GM10248 (cell line): ENCODE measurements around the gene RGS21.

Experiments used
- CTCF ChIA-PET: fragments of 300-600 bp; sonication (Branson Sonifier 250); formaldehyde crosslinking; extraction: SDS; loops from one replicate; lab custom pipeline; 2021; ENCODE audit warnings: antibody characterized with exemption; lab: Yijun Ruan, JAX
- POLR2A ChIA-PET: fragments of 350-650 bp; sonication (Branson Sonifier 250); formaldehyde crosslinking; extraction: SDS; loops from one replicate; lab custom pipeline; 2020; ENCODE audit warnings: antibody characterized with exemption; lab: Yijun Ruan, JAX
- DNase-seq: peaks from one replicate; pipeline ENCODE4 v3.0.0; 2012; ENCODE audit errors: extremely low spot score
- TF ChIP-seq, protein P1 (sequence below): IDR thresholded peaks from 2 replicates; pipeline ENCODE4 v1.5.1; 2012; ENCODE audit warnings: mild to moderate bottlenecking, low read depth; ENCODE audit errors: extremely low read depth, missing control alignments, control extremely low read depth

RGS21 gene

GRCh38 chr1:192386051-192386650, 69.4 kb downstream of the RGS21 start:
- no peak for DNase-seq
- POLR2A ChIA-PET: no interaction called here
- CTCF ChIA-PET: no interaction called here
- TF ChIP-seq, protein P1, sequence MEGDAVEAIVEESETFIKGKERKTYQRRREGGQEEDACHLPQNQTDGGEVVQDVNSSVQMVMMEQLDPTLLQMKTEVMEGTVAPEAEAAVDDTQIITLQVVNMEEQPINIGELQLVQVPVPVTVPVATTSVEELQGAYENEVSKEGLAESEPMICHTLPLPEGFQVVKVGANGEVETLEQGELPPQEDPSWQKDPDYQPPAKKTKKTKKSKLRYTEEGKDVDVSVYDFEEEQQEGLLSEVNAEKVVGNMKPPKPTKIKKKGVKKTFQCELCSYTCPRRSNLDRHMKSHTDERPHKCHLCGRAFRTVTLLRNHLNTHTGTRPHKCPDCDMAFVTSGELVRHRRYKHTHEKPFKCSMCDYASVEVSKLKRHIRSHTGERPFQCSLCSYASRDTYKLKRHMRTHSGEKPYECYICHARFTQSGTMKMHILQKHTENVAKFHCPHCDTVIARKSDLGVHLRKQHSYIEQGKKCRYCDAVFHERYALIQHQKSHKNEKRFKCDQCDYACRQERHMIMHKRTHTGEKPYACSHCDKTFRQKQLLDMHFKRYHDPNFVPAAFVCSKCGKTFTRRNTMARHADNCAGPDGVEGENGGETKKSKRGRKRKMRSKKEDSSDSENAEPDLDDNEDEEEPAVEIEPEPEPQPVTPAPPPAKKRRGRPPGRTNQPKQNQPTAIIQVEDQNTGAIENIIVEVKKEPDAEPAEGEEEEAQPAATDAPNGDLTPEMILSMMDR: no peak

DNA sequence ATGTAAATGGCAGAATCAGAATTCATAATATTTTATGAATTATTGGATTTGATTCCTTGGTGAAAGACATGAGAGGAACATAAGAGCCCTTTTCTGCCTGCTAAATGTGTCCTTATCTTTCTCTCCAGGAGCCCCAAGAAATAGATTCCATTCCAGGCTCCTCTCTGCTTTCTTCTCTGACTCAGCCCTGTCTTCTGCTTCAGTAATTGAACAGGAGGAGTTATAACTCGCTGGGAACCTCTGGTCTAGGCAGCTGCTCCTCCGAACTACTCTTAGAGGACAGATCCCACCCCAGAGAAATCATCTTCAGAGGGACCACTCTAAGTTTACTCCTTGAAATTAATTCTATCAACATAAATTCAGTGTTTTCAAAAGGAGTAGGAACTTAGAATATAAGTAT, 78.4 kb downstream of the RGS21 start:
- CTCF ChIA-PET: no interaction called here
- TF ChIP-seq, protein P1: no peak
- no peak for DNase-seq
- POLR2A ChIA-PET: no interaction called here

- DNase-seq: no peak
- TF ChIP-seq, protein P1: no peak
- POLR2A ChIA-PET: no interaction called here
- CTCF ChIA-PET: interaction anchor here (1.4 kb wide), 1 partner anchor 10 kb away, joined by 3 read pairs; no protein-coding TSS in a partner anchor
Measured at GRCh38 chr1:192395895-192396294, 79.1 kb downstream of the RGS21 start.

- TF ChIP-seq, protein P1: no peak
- POLR2A ChIA-PET: no interaction called here
- no peak for DNase-seq
- CTCF ChIA-PET: no interaction called here
Measured at GRCh38 chr1:192399161-192399560, 82.4 kb downstream of the RGS21 start.

GRCh38 chr1:192401825-192402224, 85.0 kb downstream of the RGS21 start:
- DNase-seq: no peak
- ChIA-PET CTCF (no interaction called here), POLR2A (no interaction called here)
- TF ChIP-seq, protein P1: no peak

- CTCF ChIA-PET: no interaction called here
- DNase-seq: no peak
- TF ChIP-seq, protein P1: no peak
- POLR2A ChIA-PET: no interaction called here
Measured at GRCh38 chr1:192402571-192402970, 85.8 kb downstream of the RGS21 start.
